Measurements from ENCODE around the gene ELP2.
"Not testable (repeated sequence)": the region's sequence is repeated elsewhere in the genome, so short reads cannot be mapped to it uniquely, and the experiment has no call there.

GRCh38 chr18:36081118-36081517 lies 48.6 kb upstream of the ELP2 start:
- TF ChIP-seq EZH2 (IDR thresholded peaks at IDR 0.05; ENCODE audit: insufficient read depth, poor library complexity, severe bottlenecking); EZH2phosphoT487 (IDR thresholded peaks at IDR 0.05; ENCODE audit: insufficient read depth, low read depth): not testable (repeated sequence)

All from GM23248 (cell line).